OCI-LY3 (cell line): ENCODE data around the gene HAUS6.
"Not testable (repeated sequence)": the region's sequence is repeated elsewhere in the genome, so short reads cannot be mapped to it uniquely, and the experiment has no call there.

ENCODE experiments used
- H2AFZ ChIP-seq: fragments of 200-600, 300-600 bp; shearing (Covaris generic); 2 replicates; pipeline ENCODE4 v1.6.0; 2014; ENCODE audit warnings: antibody characterized with exemption, low read depth, low read length
- H3K27ac ChIP-seq: fragments of 200-600, 300-600 bp; sonication (generic); 2 replicates; pipeline ENCODE4 v1.5.1; 2014; ENCODE audit warnings: mild to moderate bottlenecking, low read length, moderate library complexity, mixed read lengths
- H3K27me3 ChIP-seq: fragments of 200-600, 300-600 bp; sonication (generic); 2 replicates; pipeline ENCODE4 v1.6.1; 2014; ENCODE audit warnings: low read depth, low read length, mixed read lengths
- H3K36me3 ChIP-seq: fragments of 200-600, 300-600 bp; sonication (generic); replicated peaks from 2 replicates; pipeline ENCODE3; 2014; ENCODE audit warnings: low read depth, low read length, mixed read lengths
- H3K4me1 ChIP-seq: fragments of 300-600, 200-600 bp; sonication (generic); 2 replicates; pipeline ENCODE4 v1.6.1; 2014; ENCODE audit warnings: low read length, mixed read lengths
- H3K4me2 ChIP-seq: fragments of 200-600, 300-600 bp; sonication (generic); 2 replicates; pipeline ENCODE4 v1.6.1; 2014; ENCODE audit warnings: low read length, mixed read lengths
- H3K4me3 ChIP-seq: fragments of 300-600, 200-600 bp; sonication (generic); 2 replicates; pipeline ENCODE4 v1.5.1; 2014; ENCODE audit warnings: antibody characterized with exemption, mild to moderate bottlenecking, low read length, moderate library complexity
- H3K79me2 ChIP-seq: fragments of 300-600, 200-600 bp; shearing (Covaris generic); 2 replicates; pipeline ENCODE4 v1.6.1; 2014; ENCODE audit warnings: mild to moderate bottlenecking, low read length, mixed read lengths
- H3K9ac ChIP-seq: fragments of 300-600, 200-600 bp; shearing (Covaris generic); 2 replicates; pipeline ENCODE4 v1.6.0; 2014; ENCODE audit warnings: mild to moderate bottlenecking, low read length, moderate library complexity
- H3K9me3 ChIP-seq: fragments of 200-600, 300-600 bp; shearing (Covaris generic); 2 replicates; pipeline ENCODE4 v1.6.1; 2014; ENCODE audit warnings: low read length, mixed read lengths; ENCODE audit not compliant: insufficient read depth
- H4K20me1 ChIP-seq: fragments of 200-600, 300-600 bp; sonication (generic); 2 replicates; pipeline ENCODE4 v1.6.1; 2016; ENCODE audit warnings: low read length, mixed read lengths; ENCODE audit not compliant: insufficient read depth
- EZH2phosphoT487 ChIP-seq: fragments of 200-600 bp; shearing (Covaris generic); IDR thresholded peaks from 2 replicates; pipeline ENCODE4 v1.6.1; 2018; ENCODE audit warnings: antibody characterized with exemption, mixed run types, low read depth
- TF ChIP-seq, protein P1 (sequence below): fragments of 200-600, 300-600 bp; sonication (generic); IDR thresholded peaks from 2 replicates; pipeline ENCODE4 v1.5.1; 2014; ENCODE audit warnings: antibody characterized with exemption, low read length, low read depth

Gene HAUS6

DNA sequence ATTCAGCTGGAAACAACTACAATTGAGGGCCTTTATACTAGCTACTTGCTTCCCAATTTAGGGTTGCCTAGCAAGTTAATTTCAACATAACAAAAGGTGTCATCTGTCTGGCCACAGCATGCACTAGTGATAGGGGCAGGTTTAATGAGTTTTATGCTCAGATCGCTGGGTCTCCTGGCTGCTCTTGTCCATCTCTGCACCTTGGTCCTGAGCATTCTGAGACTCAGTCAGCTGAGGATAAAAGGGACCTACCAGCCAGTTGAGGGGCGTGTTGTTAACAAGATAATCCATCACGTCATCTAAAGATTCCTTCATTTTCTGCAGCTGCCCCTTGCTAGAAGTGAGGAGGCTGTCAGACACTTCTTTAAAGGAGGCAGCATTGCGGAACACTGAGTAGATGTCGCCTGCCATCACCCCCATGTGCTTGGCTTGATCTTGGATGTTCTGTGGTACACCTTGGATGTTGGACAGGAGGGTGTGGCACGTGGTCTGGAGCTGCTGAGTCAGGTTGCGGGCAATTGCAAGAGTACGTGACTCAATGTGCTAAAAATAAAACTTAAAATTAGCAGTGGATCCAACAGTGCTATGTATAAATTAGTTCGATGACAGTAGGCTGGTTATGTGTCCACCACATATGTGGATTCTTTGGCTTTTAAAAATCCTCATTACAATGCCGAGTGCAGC, 13.5 kb upstream of the HAUS6 start:
- H3K4me1 ChIP-seq = no peaks in the 10 kb centered on the region
- no peaks in the 10 kb centered on the region for H3K9me3 ChIP-seq
- H3K79me2 ChIP-seq = no peaks in the 10 kb centered on the region
- H3K27ac ChIP-seq = no peak overlapping the region
- no peak overlapping the region for H3K4me3 ChIP-seq
- no peaks in the 10 kb centered on the region for H4K20me1 ChIP-seq
- no peak for TF ChIP-seq EZH2phosphoT487
- TF ChIP-seq, protein P1, sequence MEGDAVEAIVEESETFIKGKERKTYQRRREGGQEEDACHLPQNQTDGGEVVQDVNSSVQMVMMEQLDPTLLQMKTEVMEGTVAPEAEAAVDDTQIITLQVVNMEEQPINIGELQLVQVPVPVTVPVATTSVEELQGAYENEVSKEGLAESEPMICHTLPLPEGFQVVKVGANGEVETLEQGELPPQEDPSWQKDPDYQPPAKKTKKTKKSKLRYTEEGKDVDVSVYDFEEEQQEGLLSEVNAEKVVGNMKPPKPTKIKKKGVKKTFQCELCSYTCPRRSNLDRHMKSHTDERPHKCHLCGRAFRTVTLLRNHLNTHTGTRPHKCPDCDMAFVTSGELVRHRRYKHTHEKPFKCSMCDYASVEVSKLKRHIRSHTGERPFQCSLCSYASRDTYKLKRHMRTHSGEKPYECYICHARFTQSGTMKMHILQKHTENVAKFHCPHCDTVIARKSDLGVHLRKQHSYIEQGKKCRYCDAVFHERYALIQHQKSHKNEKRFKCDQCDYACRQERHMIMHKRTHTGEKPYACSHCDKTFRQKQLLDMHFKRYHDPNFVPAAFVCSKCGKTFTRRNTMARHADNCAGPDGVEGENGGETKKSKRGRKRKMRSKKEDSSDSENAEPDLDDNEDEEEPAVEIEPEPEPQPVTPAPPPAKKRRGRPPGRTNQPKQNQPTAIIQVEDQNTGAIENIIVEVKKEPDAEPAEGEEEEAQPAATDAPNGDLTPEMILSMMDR = no peak
- no peak overlapping the region for H3K4me2 ChIP-seq
- no peaks in the 10 kb centered on the region for H3K27me3 ChIP-seq
- H2AFZ ChIP-seq = no peak overlapping the region
- no peak overlapping the region for H3K9ac ChIP-seq
- H3K36me3 ChIP-seq = peaks cover 42% of the 10 kb centered on the region

DNA sequence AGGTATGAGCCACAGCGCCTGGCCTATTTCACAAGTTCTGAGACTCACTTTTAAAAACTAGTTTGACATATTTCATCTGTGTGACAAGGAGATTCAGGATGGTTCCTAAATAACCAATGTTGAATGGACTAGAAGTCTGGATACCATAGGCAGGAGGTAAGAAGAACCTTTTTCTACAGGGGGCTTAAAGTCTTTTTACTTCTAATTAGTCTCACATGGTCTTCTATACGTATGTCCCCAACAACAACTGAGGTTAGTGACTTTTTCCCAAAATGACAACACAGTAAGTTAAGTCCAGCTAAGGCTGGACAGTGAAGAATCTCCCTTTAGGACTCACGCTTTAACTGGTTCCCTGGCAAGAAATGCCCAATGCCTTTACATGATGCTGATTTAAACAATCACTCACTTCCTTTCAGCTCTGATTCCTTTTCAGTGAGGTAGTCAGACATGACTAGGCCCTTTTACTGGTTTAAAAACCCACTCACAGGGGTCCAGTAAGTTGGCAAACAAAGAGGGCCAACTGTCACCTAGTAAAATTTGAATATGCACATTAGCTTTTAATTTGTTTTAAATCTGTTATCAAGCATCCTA, 12.1 kb upstream of the HAUS6 start:
- H3K4me2 ChIP-seq = no peak overlapping the region
- H3K36me3 ChIP-seq = peaks cover 29% of the 10 kb centered on the region
- H3K79me2 ChIP-seq = no peaks in the 10 kb centered on the region
- H3K27me3 ChIP-seq = no peaks in the 10 kb centered on the region
- H3K4me3 ChIP-seq = no peak overlapping the region
- H3K9ac ChIP-seq = no peak overlapping the region
- no peak for TF ChIP-seq EZH2phosphoT487
- TF ChIP-seq, protein P1 = no peak
- H3K9me3 ChIP-seq = no peaks in the 10 kb centered on the region
- H3K4me1 ChIP-seq = no peaks in the 10 kb centered on the region
- no peak overlapping the region for H3K27ac ChIP-seq
- no peak overlapping the region for H2AFZ ChIP-seq
- no peaks in the 10 kb centered on the region for H4K20me1 ChIP-seq

DNA sequence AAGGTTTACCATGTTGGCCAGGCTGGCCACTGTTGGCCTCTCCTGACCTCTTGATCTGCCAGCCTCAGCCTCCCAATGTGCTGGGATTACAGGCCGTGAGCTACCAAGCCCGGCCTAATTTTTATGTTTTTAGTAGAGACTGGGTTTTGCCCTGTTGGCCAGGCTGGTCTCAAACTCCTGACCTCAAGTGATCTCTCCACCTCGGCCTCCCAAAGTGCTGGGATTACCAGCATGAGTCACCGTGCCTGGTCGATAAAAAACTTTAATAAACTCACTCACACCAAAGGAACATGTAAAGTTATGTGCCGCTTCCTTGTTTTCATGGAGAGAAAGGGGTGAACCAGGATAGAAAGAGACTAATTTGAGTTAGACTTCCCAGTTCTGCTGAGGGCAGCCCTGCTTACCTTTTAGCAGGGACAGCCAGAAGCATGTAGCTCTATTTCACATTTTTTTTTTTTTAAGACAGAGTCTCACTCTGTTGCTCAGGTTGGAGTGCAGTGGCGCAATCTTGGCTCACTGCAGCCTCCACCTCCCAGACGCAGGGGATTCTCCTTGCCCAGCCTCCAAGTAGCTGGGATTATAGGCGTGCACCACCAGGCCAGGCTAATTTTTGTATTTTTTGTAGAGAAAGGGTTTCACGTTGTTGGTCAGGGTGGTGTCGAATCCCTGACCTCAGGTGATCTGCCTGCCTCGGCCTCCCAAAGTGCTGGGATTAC, 11.4 kb upstream of the HAUS6 start:
- H2AFZ ChIP-seq = no peak overlapping the region
- no peaks in the 10 kb centered on the region for H3K79me2 ChIP-seq
- no peaks in the 10 kb centered on the region for H3K4me1 ChIP-seq
- no peak overlapping the region for H3K4me2 ChIP-seq
- no peaks in the 10 kb centered on the region for H4K20me1 ChIP-seq
- H3K4me3 ChIP-seq = no peak overlapping the region
- no peaks in the 10 kb centered on the region for H3K9me3 ChIP-seq
- TF ChIP-seq, protein P1 = no peak
- peaks cover 22% of the 10 kb centered on the region for H3K36me3 ChIP-seq
- H3K27me3 ChIP-seq = no peaks in the 10 kb centered on the region
- no peak overlapping the region for H3K9ac ChIP-seq
- H3K27ac ChIP-seq = no peak overlapping the region

DNA sequence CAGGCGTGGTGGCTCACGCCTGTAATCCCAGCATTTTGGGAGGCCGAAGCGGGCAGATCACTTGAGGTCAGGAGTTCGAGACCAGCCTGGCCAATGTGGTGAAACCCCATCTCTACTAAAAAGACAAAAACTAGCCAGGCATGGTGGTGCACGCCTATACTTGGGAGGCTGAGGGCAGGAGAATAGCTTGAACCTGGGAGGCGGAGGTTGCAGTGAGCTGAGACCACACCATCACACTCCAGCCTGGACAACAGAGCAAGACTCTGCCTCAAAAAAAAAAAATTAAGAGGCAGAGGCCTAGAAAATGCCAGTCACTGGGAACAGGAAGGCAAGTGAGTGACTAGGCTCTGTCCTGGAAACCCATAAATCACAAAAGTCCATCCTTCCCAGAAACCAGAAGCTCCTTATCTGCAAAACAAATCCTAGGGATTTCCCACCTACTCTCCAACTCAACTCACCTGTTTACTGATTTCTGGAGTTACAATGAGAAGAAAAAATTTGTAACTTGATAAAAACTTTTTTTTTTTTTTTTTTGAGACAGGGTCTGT, 10.4 kb upstream of the HAUS6 start:
- not testable (repeated sequence) for H3K9me3 ChIP-seq, H4K20me1 ChIP-seq, H3K27ac ChIP-seq, H3K4me2 ChIP-seq, H3K9ac ChIP-seq, H3K4me3 ChIP-seq, H2AFZ ChIP-seq, H3K4me1 ChIP-seq, H3K27me3 ChIP-seq, H3K79me2 ChIP-seq
- peaks cover 15% of the 10 kb centered on the region for H3K36me3 ChIP-seq
